Thoracic aorta (tissue), 2 donors: ENCODE results near the gene CRTC1. TPM values are rescaled to one million over a fixed set of nuclear protein-coding genes. Genes with fewer than 3 reads are reported as not detected.

Source experiments
- ATAC-seq: fragments of 150-250 bp; one replicate; pipeline ENCODE4 v1.8.0; 2017; ENCODE audit warnings: low read depth; ENCODE audit not compliant: insufficient number of reproducible peaks, low FRiP score
- DNase-seq: peaks from one replicate; pipeline ENCODE4 v3.0.0-alpha.2; 2020; ENCODE audit warnings: low spot score
- H3K27ac ChIP-seq, 2 donors: fragments of 200-600 bp; sonication (generic); 1 replicate in 1 of 2; 2 replicates in 1 of 2; pipeline ENCODE4 v1.5.1; 2016; ENCODE audit warnings: mild to moderate bottlenecking in 2 of 2, moderate library complexity in 2 of 2
- H3K27me3 ChIP-seq: fragments of 200-600 bp; sonication (generic); replicated peaks from 2 replicates; pipeline ENCODE4 v1.6.0; 2016; ENCODE audit warnings: mild to moderate bottlenecking; ENCODE audit not compliant: insufficient read depth
- H3K36me3 ChIP-seq: fragments of 200-600 bp; sonication (generic); one replicate; pipeline ENCODE4 v1.5.1; 2016
- H3K4me1 ChIP-seq, 2 donors: fragments of 200-600 bp; sonication (generic); 1 replicate in 1 of 2; 2 replicates in 1 of 2; pipeline versions ENCODE4 v1.5.1 to v1.6.0; 2016; ENCODE audit warnings: low read depth in 2 of 2, mild to moderate bottlenecking in 1 of 2; ENCODE audit not compliant: control insufficient read depth in 1 of 2
- H3K4me3 ChIP-seq: fragments of 200-600 bp; sonication (generic); 2 replicates; pipeline ENCODE4 v1.5.1; 2016; ENCODE audit warnings: mild to moderate bottlenecking
- H3K9me3 ChIP-seq: fragments of 200-600 bp; sonication (generic); 2 replicates; pipeline ENCODE4 v1.5.1; 2016
- total RNA-seq, 2 donors: library from RNA; depleted of rRNA; stranded (reverse); fragments of >200 nt; gene quantifications; one replicate each; pipeline versions ENCODE4 v1.1.0 to v1.2.3, GENCODE V29; 2016
- TF ChIP-seq, protein P1 (sequence below): fragments of 200-600 bp; sonication (generic); IDR thresholded peaks from one replicate; pipeline ENCODE4 v1.5.1; 2019; ENCODE audit warnings: antibody characterized with exemption

CRTC1 gene
- total RNA-seq, 2 donors from 2014 or later, result 8.7 to 11.2 TPM

DNA sequence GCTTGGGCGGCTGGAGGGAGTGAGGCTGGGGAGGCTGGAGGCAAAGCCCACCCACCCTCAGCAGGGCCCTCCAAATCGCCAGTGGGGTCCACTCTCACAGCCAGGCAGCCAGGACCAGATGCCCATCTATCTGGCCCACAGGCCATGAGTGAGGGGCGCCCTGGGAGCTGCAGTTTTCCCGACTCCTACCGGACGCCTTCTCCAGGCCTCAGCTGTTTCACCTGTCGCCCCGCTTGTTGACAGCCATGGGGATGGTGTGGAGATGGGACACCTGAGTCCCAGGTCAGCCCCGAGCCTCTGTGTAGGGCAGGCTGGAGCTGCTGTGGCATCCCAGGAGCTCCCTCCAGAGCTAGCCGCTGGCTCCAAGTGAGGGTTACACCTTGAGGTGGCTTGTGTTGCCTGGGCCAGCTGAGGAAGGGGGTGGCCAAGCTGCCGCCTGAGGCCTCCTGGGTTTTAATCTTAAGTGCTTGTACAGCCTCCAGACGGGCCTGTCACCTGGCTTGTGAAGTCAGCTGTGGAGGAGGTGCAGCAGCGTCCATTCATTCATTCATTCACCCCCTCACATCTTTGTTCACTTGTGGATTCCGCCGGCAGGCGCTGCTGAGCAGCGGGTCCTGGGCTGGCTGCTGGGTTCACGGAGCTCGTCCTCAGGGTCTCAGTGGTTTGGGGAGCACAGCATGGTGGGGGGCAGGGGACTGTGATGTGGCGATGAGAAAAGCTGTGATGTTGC is 55.6 kb downstream of the CRTC1 start:
- TF ChIP-seq, protein P1, sequence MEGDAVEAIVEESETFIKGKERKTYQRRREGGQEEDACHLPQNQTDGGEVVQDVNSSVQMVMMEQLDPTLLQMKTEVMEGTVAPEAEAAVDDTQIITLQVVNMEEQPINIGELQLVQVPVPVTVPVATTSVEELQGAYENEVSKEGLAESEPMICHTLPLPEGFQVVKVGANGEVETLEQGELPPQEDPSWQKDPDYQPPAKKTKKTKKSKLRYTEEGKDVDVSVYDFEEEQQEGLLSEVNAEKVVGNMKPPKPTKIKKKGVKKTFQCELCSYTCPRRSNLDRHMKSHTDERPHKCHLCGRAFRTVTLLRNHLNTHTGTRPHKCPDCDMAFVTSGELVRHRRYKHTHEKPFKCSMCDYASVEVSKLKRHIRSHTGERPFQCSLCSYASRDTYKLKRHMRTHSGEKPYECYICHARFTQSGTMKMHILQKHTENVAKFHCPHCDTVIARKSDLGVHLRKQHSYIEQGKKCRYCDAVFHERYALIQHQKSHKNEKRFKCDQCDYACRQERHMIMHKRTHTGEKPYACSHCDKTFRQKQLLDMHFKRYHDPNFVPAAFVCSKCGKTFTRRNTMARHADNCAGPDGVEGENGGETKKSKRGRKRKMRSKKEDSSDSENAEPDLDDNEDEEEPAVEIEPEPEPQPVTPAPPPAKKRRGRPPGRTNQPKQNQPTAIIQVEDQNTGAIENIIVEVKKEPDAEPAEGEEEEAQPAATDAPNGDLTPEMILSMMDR, result no peak
- H3K27ac ChIP-seq, result no peak overlapping the region
- H3K4me3 ChIP-seq, result no peak overlapping the region
- H3K4me1 ChIP-seq, result no peaks in the 10 kb centered on the region
- no peaks in the 10 kb centered on the region for H3K9me3 ChIP-seq
- no peaks in the 10 kb centered on the region for H3K27me3 ChIP-seq
- no peaks in the 10 kb centered on the region for H3K36me3 ChIP-seq
- ATAC-seq, result no peak
- no peak for DNase-seq

DNA sequence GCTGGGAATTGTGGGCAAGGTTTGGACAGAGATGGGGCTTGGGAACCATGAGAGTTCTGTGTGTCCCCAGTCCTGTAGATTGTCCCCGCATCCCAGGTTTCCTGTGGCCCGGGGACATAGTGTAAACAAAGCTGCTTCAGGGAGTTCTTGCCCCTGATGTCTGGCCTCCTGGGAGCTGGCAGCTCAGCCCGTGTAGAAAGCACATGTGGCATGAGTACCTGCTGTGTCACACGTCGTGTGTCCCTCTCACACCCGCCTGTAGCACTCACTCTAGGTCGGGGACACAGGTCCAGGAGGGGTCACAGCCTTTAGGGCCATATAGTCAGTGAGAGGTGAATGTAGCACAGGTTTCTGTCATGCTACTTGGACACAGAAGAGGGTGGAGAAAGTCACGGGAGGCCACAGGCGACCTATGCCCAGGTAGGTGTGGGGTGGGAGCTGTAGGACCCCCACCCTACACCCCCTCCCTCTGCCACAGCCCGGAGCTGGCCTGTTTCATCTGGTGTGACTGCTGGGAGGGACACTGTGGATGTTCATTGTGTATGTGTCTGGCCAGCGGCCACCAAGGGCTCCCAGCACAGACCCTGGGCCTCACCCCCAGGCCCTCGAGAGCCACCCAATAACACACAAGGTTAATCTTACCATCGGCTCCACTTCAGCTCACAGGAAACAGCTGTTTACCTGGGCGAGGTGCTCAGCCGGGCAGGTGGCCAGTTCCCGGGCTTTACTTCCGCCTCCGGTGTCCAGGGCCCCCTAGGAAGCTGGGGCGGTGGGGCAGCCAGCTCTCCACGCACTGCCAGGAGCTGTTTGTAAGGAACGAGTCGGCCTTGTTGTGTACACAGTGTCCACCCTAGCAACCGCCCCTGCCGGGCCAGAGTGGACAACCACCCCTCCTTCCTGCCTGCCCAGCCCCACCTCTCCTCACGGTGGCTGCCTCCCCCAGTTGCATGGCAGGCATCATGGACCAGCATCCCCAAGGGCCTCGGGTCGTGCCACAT is 57.9 kb downstream of the CRTC1 start:
- H3K9me3 ChIP-seq, result no peaks in the 10 kb centered on the region
- no peak for DNase-seq
- no peak for ATAC-seq
- no peaks in the 10 kb centered on the region for H3K4me1 ChIP-seq
- TF ChIP-seq, protein P1, result no peak
- H3K27me3 ChIP-seq, result no peaks in the 10 kb centered on the region
- H3K4me3 ChIP-seq, result no peak overlapping the region
- no peaks in the 10 kb centered on the region for H3K36me3 ChIP-seq
- no peak overlapping the region for H3K27ac ChIP-seq

DNA sequence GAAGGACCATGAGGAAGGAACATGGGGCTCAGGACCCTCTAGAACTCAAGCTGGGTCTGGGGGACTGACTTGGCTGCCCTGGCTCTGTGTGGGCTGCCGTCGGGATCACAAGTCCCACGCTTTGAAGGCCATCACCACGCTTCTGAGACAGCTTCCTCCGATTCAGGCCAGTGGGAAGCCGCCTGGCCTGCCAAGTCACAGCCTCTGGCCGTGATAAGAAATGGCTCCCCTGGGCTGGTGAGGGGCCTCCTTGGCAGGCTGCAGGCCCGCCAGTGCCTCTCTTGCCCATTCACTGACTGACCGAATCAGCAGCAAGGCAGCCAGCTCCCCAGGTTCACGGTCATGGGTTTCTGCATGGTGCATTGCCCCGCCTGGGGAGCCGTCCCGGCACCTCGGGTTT is 58.8 kb downstream of the CRTC1 start:
- DNase-seq (no peak), ATAC-seq (no peak)
- no peaks in the 10 kb centered on the region for H3K4me1 ChIP-seq
- H3K4me3 ChIP-seq, result no peak overlapping the region
- H3K36me3 ChIP-seq, result no peaks in the 10 kb centered on the region
- no peak overlapping the region for H3K27ac ChIP-seq
- no peaks in the 10 kb centered on the region for H3K27me3 ChIP-seq
- TF ChIP-seq, protein P1, result no peak
- H3K9me3 ChIP-seq, result no peaks in the 10 kb centered on the region

DNA sequence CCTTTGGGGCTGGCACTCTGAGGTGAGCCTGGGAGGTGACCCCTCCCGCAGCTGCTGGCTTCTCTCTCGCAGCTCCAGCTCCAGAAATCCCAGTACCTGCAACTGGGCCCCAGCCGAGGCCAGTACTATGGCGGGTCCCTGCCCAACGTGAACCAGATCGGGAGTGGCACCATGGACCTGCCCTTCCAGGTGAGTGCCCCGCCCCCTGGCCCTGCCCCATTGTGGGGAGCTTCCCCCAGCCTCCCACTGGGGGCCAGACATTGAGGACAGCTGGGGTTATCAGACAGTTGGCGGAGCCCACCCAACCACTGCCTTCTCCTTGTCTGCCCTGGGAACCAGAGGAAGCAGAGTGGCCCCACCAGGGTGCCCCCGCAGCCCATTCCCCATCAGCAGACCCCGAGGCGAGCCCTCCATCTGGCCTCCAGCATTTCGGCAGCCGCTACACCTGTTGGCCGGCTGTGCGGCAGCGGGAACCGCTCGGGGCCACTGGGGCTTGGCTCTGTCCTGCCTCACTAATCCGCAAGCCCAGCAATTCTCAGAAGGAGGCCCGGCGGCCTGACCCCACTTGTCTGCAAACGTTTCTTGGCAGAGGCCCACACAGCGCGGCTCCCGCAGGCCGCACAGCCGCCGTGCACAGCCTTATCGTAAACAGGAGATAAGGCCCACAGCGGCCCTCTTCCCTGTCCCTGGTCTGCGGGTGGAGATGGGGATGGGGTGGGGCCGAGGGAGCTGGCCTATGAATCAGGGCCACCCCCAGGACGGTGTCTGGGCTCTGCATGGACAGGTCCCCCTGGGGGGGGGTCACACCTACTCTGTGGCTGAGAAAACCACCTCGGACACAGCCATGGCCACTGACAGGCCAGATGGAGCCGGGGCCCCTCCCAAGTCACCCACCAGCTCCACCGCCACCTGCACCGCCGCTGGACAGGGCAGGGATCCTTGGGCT is 59.6 kb downstream of the CRTC1 start:
- ATAC-seq (no peak), DNase-seq (no peak)
- Histone ChIP-seq H3K27me3 (no peaks in the 10 kb centered on the region), H3K4me1 (no peaks in the 10 kb centered on the region), H3K9me3 (no peaks in the 10 kb centered on the region), H3K4me3 (no peak overlapping the region), H3K36me3 (no peaks in the 10 kb centered on the region), H3K27ac (no peak overlapping the region)
- TF ChIP-seq, protein P1, result no peak
